PC-3 (cell line): ENCODE results near the gene CENPF.

ENCODE experiments used
- CTCF ChIP-seq: fragments of 300-600 bp; sonication (generic); conservative IDR thresholded peaks from 2 replicates; pipeline ENCODE4 v1.5.1; 2017; ENCODE audit warnings: antibody characterized with exemption, low read depth, mild to moderate bottlenecking, low read length
- EZH2 ChIP-seq: fragments of 300-600 bp; sonication (generic); IDR thresholded peaks from one replicate; pipeline ENCODE4 v1.6.1; 2017; ENCODE audit warnings: antibody characterized with exemption, mild to moderate bottlenecking, low read length; ENCODE audit not compliant: unreplicated experiment
- EZH2phosphoT487 ChIP-seq: fragments of 300-600 bp; sonication (generic); IDR thresholded peaks from 2 replicates; pipeline ENCODE4 v1.6.1; 2018; ENCODE audit warnings: mild to moderate bottlenecking, antibody characterized with exemption, low read length, borderline replicate concordance

GRCh38 chr1:214633686-214634085 lies 30.7 kb downstream of the CENPF start:
- TF ChIP-seq CTCF, result no peak
- no peak for TF ChIP-seq EZH2
- no peak for TF ChIP-seq EZH2phosphoT487
